ENCODE measurements around the gene ADGRD2. TPM values are rescaled to one million over a fixed set of nuclear protein-coding genes. Genes with fewer than 3 reads are reported as not detected.

The ADGRD2 gene
- total RNA-seq, 1 donor from 2014 or later, result not detected

DNA sequence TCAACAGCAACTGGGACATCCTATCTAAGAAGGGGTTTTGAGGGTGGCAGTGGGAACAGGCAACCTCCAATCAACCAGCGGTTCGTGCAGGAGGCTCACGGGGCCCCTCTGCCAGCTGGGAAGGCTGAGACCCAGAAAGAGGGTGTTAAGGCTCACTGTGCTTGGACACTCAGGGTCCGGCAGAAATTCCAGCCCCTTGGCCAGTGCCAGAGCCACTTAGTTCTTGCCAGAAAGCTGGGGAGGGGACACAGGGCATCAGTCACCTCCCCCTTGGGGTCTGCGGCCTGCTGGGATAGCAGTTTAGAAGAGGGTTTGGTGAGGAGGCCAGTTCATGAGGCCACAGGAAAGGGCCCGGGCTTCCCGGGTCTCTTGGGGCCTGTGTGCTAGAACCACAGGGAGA, 20.5 kb downstream of the ADGRD2 start:
- no peaks in the 10 kb centered on the region for H3K9me3 Mint-ChIP-seq (ENCODE audit: unreplicated experiment)
- H3K36me3 Mint-ChIP-seq (ENCODE audit: unreplicated experiment), result no peaks in the 10 kb centered on the region
- TF ChIP-seq, protein P1, sequence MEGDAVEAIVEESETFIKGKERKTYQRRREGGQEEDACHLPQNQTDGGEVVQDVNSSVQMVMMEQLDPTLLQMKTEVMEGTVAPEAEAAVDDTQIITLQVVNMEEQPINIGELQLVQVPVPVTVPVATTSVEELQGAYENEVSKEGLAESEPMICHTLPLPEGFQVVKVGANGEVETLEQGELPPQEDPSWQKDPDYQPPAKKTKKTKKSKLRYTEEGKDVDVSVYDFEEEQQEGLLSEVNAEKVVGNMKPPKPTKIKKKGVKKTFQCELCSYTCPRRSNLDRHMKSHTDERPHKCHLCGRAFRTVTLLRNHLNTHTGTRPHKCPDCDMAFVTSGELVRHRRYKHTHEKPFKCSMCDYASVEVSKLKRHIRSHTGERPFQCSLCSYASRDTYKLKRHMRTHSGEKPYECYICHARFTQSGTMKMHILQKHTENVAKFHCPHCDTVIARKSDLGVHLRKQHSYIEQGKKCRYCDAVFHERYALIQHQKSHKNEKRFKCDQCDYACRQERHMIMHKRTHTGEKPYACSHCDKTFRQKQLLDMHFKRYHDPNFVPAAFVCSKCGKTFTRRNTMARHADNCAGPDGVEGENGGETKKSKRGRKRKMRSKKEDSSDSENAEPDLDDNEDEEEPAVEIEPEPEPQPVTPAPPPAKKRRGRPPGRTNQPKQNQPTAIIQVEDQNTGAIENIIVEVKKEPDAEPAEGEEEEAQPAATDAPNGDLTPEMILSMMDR (IDR thresholded peaks at IDR 0.05), result no peak
- H3K4me3 Mint-ChIP-seq (ENCODE audit: unreplicated experiment), result no peak overlapping the region
- DNase-seq (ENCODE audit: extremely low spot score, unreplicated experiment), result no peak
- peaks cover 4% of the 10 kb centered on the region for H3K27me3 Mint-ChIP-seq (ENCODE audit: unreplicated experiment)
- H3K4me1 Mint-ChIP-seq (ENCODE audit: unreplicated experiment), result no peaks in the 10 kb centered on the region
- H3K27ac Mint-ChIP-seq (ENCODE audit: unreplicated experiment), result no peak overlapping the region

DNA sequence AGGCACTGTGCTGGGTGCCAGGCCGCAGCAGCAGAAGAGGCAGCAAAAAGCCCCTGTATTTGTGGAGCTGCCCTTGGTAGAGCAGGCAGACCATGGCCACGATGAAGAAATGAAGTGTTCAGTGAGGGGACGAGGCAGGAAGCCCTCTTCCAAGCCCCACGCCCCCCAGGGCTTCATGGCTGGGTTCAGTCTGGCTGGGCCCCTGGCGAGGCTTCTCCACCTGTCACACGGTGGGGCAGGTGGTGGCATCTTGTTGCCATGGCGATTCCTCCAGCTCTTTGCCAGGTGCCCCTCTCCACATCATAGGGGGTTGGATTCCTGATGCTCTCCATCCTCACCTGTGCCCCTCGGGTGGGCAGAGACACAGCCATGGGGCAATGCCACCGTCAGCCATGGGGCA, 21.5 kb downstream of the ADGRD2 start:
- no peaks in the 10 kb centered on the region for H3K9me3 Mint-ChIP-seq (ENCODE audit: unreplicated experiment)
- no peak for DNase-seq (ENCODE audit: extremely low spot score, unreplicated experiment)
- no peak overlapping the region for H3K4me3 Mint-ChIP-seq (ENCODE audit: unreplicated experiment)
- H3K27ac Mint-ChIP-seq (ENCODE audit: unreplicated experiment), result no peak overlapping the region
- no peaks in the 10 kb centered on the region for H3K4me1 Mint-ChIP-seq (ENCODE audit: unreplicated experiment)
- H3K27me3 Mint-ChIP-seq (ENCODE audit: unreplicated experiment), result peaks cover 3% of the 10 kb centered on the region
- no peaks in the 10 kb centered on the region for H3K36me3 Mint-ChIP-seq (ENCODE audit: unreplicated experiment)
- TF ChIP-seq, protein P1 (IDR thresholded peaks at IDR 0.05), result no peak

DNA sequence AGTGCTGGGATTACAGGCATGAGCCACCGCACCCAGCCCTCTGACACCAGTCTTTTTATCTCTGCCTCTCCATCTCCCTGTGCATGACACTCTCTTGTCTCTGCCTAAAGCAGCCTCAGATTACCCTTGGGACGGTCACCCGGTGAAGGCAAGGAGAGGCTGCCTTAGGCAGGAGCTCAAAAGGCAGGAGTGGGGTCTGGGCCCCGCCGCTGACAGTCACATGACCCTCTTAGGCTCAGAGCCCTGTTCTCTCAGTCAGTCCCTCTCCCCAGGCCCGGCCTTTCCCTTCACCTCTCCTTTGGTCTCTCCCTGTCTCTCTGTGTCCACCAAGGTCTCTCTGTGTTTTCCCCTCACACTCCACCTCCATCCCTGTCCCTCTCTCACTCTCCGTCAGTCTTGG, 22.5 kb downstream of the ADGRD2 start:
- TF ChIP-seq, protein P1 (IDR thresholded peaks at IDR 0.05), result no peak
- no peak overlapping the region for H3K4me3 Mint-ChIP-seq (ENCODE audit: unreplicated experiment)
- H3K27ac Mint-ChIP-seq (ENCODE audit: unreplicated experiment), result no peak overlapping the region
- H3K27me3 Mint-ChIP-seq (ENCODE audit: unreplicated experiment), result peaks cover 3% of the 10 kb centered on the region
- no peaks in the 10 kb centered on the region for H3K36me3 Mint-ChIP-seq (ENCODE audit: unreplicated experiment)
- H3K4me1 Mint-ChIP-seq (ENCODE audit: unreplicated experiment), result no peaks in the 10 kb centered on the region
- DNase-seq (ENCODE audit: extremely low spot score, unreplicated experiment), result no peak
- H3K9me3 Mint-ChIP-seq (ENCODE audit: unreplicated experiment), result no peaks in the 10 kb centered on the region

DNA sequence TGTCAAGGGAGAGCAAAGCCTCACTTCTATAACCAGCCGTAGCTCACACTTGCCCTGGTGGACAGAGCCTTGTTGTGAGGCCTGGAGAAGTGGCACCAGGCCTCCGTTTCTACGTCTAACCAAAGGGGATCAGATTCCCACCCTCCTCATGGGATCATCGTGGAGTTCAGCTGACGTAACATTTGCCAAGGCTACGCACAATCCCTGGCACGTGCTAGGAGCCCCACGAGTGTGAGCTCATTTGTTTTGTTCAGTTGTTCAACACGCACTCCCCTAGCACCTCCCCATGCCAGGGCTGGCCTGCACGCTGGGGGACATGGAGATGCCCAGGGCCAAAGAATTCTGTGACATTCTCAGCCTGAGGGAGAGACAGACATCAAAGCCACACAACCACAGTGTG, 23.1 kb downstream of the ADGRD2 start:
- Mint-ChIP-seq H3K9me3 (ENCODE audit: unreplicated experiment) (no peaks in the 10 kb centered on the region), H3K27ac (ENCODE audit: unreplicated experiment) (no peak overlapping the region), H3K36me3 (ENCODE audit: unreplicated experiment) (no peaks in the 10 kb centered on the region), H3K4me1 (ENCODE audit: unreplicated experiment) (peaks cover under 1% of the 10 kb centered on the region), H3K27me3 (ENCODE audit: unreplicated experiment) (peaks cover 6% of the 10 kb centered on the region), H3K4me3 (ENCODE audit: unreplicated experiment) (no peak overlapping the region)
- no peak for DNase-seq (ENCODE audit: extremely low spot score, unreplicated experiment)
- TF ChIP-seq, protein P1 (IDR thresholded peaks at IDR 0.05), result no peak

DNA sequence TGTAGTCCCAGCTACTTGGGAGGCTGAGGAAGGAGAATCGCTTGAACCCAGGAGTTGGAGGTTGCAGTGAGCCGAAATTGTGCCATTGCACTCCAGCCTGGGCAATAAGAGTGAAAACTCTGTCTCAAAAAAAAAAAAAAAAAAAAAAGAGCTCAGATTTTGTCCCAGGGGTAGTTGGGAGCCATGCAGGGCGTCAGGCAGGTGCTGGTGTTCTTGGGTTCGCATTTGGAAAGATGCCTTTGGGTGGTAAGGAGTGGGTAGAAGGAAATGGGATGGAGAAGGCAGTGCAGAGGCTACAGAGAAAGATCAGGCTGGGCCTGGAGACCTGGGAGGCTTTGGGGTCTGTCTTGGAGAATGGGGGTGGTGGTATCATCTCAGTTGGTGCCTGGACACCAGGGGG, 23.9 kb downstream of the ADGRD2 start:
- H3K9me3 Mint-ChIP-seq (ENCODE audit: unreplicated experiment), result no peaks in the 10 kb centered on the region

More for the DNA sequence above, 23.9 kb downstream of the ADGRD2 start:
- Mint-ChIP-seq H3K27me3 (ENCODE audit: unreplicated experiment) (peaks cover 14% of the 10 kb centered on the region), H3K36me3 (ENCODE audit: unreplicated experiment) (no peaks in the 10 kb centered on the region), H3K27ac (ENCODE audit: unreplicated experiment) (no peak overlapping the region), H3K4me1 (ENCODE audit: unreplicated experiment) (peaks cover 3% of the 10 kb centered on the region), H3K4me3 (ENCODE audit: unreplicated experiment) (no peak overlapping the region)
- TF ChIP-seq, protein P1 (IDR thresholded peaks at IDR 0.05), result no peak
- DNase-seq (ENCODE audit: extremely low spot score, unreplicated experiment), result no peak

Data from osteocyte (in vitro differentiated cells).